NCI-H187 (cell line): ENCODE measurements around the gene TENM3.

Experiments used
- DNase-seq, 2 experiments: peaks; one replicate each; lab custom pipeline; 2025; lab: John Stamatoyannopoulos, UW

TENM3 gene

DNA sequence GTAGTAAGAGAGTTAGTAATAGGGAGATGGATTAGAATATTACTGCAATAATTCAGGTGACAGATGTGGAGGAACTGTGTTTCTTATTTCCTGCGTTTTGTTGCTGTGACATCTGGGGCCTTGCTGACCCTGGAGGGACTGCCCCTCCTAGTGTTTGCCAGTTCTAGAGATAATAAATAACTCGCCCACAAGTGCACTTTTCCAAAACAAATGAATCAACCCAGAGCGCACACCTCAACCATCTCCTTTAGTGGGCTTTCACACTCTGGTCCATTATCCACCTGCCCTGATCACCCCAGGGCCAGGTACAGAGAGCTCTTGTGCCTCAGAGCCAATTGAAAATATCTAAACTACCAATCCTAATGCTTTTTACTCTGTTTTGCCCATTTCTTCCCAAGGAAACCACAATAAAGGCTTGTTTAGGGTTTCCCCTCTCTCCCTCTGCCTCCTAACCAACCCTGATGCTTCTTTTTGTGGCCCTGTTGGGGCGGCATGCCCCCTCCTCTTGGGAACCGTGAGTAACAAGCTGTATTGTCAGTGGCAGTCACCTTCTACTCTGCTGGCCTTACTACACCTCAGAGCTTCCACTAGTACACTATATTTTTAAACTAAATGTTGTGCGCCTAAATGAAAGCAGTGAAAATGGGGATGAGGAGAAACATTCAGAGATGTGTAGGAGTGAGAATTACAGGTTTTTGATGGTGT is 270.5 kb downstream of the TENM3 start:
- DNase-seq = no peak

GRCh38 chr4:182518421-182518820 is 275.2 kb downstream of the TENM3 start:
- no peak for DNase-seq

GRCh38 chr4:182519528-182519927 is 276.3 kb downstream of the TENM3 start:
- no peak for DNase-seq

DNA sequence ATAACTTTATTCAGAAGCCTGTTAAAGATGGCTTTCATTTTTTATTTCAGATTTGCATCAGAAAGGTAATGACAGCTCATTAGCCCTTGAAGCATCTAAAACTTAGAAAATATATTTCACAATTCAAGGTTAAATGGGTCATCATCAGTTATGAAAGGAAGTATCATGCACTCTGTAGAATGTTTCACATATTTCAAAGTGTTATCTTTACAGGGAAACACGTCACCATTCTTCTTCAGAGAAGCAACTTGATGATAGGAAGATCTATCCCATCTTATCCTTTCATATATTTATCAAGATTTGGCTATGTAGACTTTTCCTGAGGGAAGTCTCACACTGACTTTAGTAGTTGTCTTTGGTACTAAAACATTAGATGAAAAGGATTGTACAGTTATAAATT is 277.8 kb downstream of the TENM3 start:
- no peak for DNase-seq

DNA sequence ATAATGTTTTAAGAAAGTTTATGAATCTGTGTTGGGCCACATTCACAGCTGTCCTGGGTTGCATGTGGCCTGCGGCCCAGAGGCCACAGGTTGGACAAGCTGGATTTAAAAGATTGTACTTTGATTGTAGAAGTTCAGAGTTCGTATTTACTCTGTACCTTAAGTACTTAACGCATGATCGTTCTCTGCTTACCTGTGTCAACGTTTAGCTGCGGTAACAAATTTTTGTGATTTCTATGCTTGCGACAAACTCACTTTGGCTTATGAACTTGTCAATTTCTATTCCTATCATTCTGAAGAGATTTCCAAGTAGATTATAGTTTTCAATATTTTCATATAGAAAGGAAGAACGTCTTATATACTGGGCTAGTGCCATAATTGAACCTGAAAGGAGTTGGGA is 285.6 kb downstream of the TENM3 start:
- no peak for DNase-seq

GRCh38 chr4:182530451-182530850 is 287.2 kb downstream of the TENM3 start:
- no peak for DNase-seq

DNA sequence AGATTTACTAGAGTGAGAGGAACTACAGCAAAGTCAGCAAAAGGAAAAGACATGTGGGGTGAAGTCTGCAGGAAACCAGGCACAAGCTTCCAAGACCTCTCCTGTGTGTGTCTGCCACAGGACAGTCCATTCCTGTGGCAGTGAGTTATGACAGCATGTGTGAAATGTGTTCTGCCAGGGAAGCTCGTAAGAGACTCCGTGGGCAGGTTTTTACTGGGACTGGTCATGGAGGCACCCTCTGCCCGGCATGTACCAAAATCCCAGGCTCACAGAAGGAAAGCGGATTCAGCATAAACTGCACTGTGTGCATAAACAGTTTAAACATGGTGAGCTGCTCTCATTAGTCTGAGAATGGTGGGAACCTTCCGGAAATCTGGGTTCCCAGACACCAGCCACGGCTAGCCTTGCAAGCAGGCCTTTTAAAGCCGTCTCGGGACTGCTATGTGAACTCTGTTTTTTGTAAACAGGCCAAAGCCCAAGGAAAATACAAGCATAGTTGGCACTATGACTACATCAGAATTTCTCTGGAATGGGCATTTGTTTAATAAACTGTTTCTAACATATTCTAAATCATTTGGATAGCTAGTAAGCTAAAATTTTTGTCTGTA is 288.5 kb downstream of the TENM3 start:
- no peak for DNase-seq

DNA sequence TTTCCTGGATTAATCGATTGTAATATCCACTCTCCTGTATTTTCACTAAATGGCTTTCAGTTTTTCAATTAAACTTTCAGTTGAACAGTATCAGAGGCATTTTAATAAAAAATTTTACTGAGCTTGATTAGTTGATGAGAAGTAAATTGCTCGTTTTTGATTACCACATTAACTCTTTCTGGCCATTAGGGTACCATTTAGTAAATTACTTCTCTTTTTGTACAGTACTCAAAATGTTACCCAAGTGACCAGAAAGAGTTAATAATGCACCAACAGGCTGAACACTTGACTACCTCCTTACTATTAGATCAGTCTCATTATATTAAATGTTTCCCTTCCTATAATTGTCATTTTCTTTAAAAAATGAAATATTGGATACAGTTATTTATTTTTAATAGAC is 289.2 kb downstream of the TENM3 start:
- no peak for DNase-seq

DNA sequence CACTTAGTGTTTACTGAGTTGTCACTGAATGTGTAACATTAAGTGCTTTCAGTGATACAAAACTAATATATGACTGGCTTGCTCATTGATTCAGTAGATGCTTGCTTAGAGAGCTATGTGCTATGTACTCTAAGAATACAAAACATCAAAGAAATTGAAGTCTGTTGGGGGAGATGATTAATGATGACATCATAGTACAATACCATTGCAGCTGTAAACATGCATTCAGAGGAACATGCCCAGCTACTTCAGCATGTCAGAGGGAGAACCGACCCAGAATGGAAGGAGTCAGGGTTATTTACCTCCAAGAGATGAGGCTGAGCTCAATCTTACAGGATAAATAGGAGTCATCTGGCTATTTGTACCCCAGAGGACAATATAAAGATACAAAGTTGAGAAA is 290.8 kb downstream of the TENM3 start:
- DNase-seq = no peak

GRCh38 chr4:182536221-182536811 is 293.1 kb downstream of the TENM3 start:
- no peak for DNase-seq

GRCh38 chr4:182537031-182537795 is 294.0 kb downstream of the TENM3 start:
- DNase-seq = no peak

DNA sequence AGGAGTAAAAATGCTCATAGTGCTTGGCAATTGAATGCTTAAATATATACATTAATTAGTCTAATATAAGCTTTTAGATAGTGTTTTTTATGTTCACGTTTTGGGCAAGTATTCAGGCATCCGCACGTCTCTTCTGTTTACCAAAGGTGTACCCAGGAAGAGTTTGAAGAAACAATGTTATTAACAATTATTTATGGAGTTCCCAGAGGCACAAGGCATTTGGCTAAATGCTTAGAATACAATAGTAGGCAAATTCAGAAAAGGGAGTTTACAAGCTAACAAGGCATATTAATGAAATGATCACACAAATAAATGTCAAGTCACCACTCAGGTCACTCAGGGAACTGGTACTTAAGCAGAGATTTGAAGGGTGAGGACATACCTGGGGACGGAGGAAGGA is 294.8 kb downstream of the TENM3 start:
- DNase-seq = no peak

- no peak for DNase-seq
Observed at GRCh38 chr4:182540496-182540895, 297.3 kb downstream of the TENM3 start.

DNA sequence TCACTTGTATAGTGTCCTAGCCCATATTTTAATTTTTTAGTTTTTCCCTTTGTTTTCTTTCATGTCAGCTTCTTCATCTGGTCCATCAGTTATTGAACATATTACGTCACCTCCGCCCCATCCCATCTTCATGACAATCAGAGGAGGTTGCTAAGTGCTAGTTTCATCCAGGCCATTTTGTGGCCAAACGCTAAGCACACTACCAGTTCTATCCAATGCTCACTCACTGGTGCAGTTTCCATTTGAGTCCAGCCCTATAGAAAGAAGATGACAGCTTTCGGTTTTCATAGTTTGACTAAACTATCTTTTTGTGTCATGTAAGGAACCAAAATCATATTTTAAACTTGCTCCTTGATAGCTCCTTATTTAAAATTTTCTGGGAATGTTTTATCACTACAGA is 304.2 kb downstream of the TENM3 start:
- no peak for DNase-seq

GRCh38 chr4:182548156-182548555 is 305.0 kb downstream of the TENM3 start:
- DNase-seq = no peak

DNA sequence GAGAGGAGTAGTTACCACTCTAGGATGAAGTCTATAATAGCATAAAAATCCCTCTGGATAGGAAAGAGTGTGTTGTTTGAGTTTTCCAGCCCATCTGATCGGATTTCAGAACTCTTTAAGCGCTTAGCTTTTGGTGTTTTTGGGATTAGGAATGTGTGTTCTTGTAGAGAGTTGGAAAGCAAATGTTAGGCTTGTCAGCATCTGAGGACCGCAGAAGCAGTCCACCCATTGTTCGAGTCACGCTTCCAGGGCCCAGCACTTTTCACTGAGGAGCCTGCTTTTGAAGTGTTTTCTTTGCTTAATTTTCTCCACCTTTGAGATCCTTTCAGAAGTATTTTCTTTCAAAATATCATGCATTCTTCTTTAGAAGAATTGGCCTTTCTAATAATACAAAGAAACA is 306.2 kb downstream of the TENM3 start:
- DNase-seq = no peak

- no peak for DNase-seq
Observed at GRCh38 chr4:182552948-182553347, 309.7 kb downstream of the TENM3 start.

- DNase-seq = no peak
Observed at GRCh38 chr4:182553653-182554052, 310.5 kb downstream of the TENM3 start.

DNA sequence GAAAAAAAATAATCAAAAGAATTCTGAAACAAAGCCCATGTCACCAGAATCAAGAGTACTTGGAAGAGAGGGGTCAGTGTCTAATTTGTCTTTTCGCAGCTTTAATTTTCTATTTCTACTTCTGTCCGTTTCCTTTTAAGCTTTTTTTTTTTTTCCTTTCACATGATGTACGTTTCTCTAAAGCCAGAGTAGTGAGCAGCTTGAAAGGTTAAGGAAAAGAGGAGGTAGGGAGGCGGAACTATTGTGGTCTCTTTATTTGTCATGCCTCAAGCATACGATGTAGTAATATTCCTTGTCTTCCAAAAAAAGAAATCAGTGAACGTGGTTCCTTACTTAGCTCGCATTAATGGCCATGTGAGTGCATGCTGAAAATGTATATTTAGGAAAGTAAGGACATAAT is 311.5 kb downstream of the TENM3 start:
- no peak for DNase-seq

DNA sequence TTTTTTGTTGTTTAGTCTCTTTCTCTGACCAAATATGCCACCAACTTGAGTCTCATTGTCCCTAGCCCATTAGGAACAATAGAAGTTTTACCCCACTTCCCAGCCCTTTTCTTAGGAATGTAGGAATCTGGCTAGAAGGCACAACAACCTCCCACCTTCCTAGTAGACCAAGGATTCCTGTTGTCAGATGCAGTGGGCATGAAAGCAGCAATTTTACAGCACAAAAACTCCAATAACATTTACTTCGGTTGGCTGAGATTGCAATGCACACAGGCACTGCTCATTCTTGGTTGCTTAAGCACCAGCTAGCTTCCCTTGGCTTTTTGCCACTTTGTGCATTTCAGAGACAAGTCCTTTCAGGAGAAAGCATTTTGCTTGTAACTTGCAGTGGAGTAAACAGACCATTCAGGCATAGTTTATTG is 312.8 kb downstream of the TENM3 start:
- peak in 1 of 2 experiments; percentile 32 for DNase-seq

- DNase-seq = peak in 1 of 2 experiments; percentile 17
Observed at GRCh38 chr4:182556580-182556979, 313.4 kb downstream of the TENM3 start.

GRCh38 chr4:182560358-182560757 is 317.2 kb downstream of the TENM3 start:
- peak; percentile 28 to 33 for DNase-seq

DNA sequence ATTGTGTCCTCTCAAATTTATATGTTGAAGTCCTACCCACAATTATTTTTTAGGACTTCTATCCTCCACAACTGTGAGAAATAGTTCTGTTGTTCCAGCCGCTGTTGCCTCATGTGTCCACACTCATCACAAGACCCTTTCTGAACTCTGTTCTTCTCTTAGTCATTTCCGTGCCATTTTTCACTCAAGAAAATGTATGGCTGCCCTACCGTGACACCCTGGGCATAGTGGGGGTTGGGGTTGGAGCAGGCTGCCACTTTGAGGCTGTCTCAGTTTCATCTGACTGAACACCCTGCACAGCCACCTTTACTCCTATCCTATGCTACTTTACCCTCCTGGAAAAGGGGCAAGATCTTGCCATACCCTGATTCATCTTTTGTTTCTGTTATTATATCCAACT is 319.1 kb downstream of the TENM3 start:
- DNase-seq = no peak
